Keratinocyte (primary cell): ENCODE measurements around the gene TMEM53.

Source experiments
- EZH2 ChIP-seq: IDR thresholded peaks from one replicate; pipeline ENCODE4 v1.6.1; 2012; ENCODE audit warnings: inconsistent platforms, mild to moderate bottlenecking, low read length, moderate library complexity
- TF ChIP-seq, protein P1 (sequence below), 3 experiments: IDR thresholded peaks in 1 of 3; conservative IDR thresholded peaks in 1 of 3; optimal IDR thresholded peaks in 1 of 3; 2 replicates in 2 of 3; 3 replicates in 1 of 3; pipeline versions ENCODE3 to v1.5.1; 2011; ENCODE audit warnings: low read length in 3 of 3, mild to moderate bottlenecking in 3 of 3, moderate library complexity in 2 of 3, control low read depth in 1 of 3, inconsistent platforms in 1 of 3; ENCODE audit not compliant: insufficient read depth in 2 of 3; ENCODE audit errors: extremely low read depth in 1 of 3

DNA sequence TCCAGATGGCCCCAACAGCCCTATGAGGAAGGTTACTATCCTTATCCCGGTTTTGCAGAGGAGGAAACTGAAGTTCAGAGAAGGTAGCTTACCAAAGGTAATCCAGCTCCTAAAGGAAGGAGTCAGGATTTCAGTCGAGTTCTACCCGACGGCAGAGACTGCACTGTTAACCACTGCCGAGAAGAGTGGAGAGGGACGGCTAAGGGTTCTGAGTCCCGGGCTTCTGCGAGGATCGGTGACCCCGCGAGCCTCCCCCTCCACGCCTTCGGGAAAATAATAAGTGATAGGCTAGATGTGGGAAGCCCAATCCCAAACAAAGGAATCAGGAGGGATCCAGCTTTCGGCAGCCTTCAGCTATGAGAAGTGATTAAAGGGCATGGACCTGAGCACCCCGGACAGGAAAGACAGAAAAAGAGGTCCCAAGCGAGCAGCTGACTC, 587 bp downstream of the TMEM53 start:
- TF ChIP-seq, protein P1, sequence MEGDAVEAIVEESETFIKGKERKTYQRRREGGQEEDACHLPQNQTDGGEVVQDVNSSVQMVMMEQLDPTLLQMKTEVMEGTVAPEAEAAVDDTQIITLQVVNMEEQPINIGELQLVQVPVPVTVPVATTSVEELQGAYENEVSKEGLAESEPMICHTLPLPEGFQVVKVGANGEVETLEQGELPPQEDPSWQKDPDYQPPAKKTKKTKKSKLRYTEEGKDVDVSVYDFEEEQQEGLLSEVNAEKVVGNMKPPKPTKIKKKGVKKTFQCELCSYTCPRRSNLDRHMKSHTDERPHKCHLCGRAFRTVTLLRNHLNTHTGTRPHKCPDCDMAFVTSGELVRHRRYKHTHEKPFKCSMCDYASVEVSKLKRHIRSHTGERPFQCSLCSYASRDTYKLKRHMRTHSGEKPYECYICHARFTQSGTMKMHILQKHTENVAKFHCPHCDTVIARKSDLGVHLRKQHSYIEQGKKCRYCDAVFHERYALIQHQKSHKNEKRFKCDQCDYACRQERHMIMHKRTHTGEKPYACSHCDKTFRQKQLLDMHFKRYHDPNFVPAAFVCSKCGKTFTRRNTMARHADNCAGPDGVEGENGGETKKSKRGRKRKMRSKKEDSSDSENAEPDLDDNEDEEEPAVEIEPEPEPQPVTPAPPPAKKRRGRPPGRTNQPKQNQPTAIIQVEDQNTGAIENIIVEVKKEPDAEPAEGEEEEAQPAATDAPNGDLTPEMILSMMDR (optimal IDR thresholded peaks at IDR 0.05 in 1 of 3, IDR thresholded peaks at IDR 0.05 in 1 of 3, conservative IDR thresholded peaks at IDR 0.05 in 1 of 3; ENCODE audit: extremely low read depth in 1 of 3, insufficient read depth in 2 of 3, low read length in 3 of 3): no peak
- no peak for TF ChIP-seq EZH2
